Activated T-helper 1 cell treated with anti-CD3 and anti-CD28 coated beads, Interleukin-12 subunit alpha, Interleukin-12 subunit beta, Interleukin-2, Interleukin-4 antibody, amounts not matched to agents 30 ng/mL and 10 ng/mL and 1 ng/mL, durations not matched to agents 14 hours and 24 hours and 36 hours (primary cell): ENCODE data around the gene CATSPERB. TPM values are rescaled to one million over a fixed set of nuclear protein-coding genes. Genes with fewer than 3 reads are reported as not detected.

ENCODE experiments used
- DNase-seq: peaks from one replicate; pipeline ENCODE4 v3.0.0; 2021; ENCODE audit warnings: low spot score
- H3K27ac Mint-ChIP-seq: one replicate; pipeline ENCODE4 v1.8.0; 2021; ENCODE audit warnings: mild to moderate bottlenecking, mixed read lengths
- H3K27me3 Mint-ChIP-seq: one replicate; pipeline ENCODE4 v1.8.0; 2022; ENCODE audit warnings: mild to moderate bottlenecking, moderate library complexity, mixed read lengths; ENCODE audit not compliant: insufficient read depth
- H3K36me3 Mint-ChIP-seq: one replicate; pipeline ENCODE4 v1.8.0; 2021; ENCODE audit warnings: low read depth, mixed read lengths
- H3K4me1 Mint-ChIP-seq: one replicate; pipeline ENCODE4 v1.8.0; 2021; ENCODE audit warnings: low read depth, mixed read lengths
- H3K4me3 Mint-ChIP-seq: one replicate; pipeline ENCODE4 v1.8.0; 2021; ENCODE audit warnings: mild to moderate bottlenecking, moderate library complexity, mixed read lengths
- H3K9me3 Mint-ChIP-seq: one replicate; pipeline ENCODE4 v1.8.0; 2021; ENCODE audit warnings: mixed read lengths
- intact Hi-C: fragments of 100-400 bp; cut with micrococcal nuclease; formaldehyde crosslinking; loops from one replicate; pipeline ENCODE4 v1.15.1; 2024
- total RNA-seq: library from RNA; stranded (reverse); gene quantifications from 2 replicates; pipeline ENCODE4 v1.2.3, GENCODE V29; 2022

CATSPERB gene, protein sequence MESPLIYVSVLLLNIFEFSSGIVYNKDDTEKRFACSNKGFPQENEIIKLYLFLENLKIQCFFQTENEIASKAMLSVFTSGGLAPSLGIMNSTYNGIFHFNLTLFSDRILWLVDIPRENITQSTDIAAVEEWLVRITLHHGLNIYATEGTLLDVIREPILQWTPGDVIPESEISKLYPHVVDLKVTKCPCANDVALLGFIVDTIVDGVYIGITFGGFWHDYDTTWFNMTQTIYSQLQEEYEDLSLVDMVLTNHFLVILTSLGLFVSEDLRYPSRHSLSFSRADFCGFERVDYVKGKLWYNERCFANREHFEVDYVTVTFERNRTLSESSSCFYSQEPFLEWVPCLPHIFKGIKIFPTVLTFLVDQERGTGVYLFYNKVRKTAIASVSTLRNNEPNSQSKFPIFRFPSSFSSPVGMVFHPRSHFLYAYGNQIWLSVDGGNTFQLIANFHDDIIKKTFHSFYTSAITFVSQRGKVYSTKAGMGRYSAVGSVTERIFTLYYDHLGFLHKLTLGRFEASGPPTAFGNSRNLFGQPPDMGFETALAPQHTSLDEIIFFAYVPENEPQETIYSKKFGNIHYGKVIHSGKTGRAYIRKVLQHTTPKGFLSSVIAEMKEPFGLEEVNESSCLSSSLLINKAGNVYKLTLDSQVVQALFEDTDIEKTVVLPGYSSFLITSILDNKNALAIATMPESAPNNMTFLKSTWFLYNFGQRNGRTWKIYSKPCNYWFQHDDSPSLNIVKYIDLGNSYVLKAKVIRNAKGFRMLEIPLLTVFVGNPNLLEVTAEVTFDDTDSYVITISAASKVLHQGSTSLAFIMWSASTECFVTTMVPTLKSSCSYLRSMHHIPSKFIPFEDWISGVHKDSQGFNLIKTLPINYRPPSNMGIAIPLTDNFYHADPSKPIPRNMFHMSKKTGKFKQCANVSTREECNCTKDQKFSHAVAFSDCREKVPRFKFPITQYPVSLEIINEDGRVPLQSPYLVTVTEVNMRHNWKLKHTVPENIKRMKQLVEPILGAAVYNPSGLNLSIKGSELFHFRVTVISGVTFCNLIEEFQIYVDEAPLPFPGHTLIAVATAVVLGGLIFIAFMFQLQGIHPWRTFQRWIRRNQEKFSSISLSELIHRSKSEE
- total RNA-seq, result 1.5 and 2.2 TPM in 2 replicates

DNA sequence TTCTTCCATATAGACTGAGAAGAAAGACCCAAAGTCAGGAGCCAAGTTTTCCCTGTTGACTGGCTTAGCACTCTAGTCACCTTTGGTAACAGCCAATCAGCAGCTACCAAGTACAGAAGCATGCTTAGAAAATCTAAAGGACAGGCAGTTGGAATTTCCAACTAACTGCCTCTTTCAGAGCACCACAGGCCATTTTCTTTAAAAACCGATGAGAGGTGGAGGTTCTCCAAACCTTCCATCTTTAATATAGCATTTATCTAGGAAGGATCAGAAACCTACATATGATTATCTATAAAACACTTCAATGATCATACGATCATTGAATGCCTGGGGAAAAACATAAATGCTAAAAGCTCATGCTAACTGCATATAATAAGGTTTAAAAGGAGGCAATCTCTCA lies at the start of gene CATSPERB:
Gene CATSPERB, minus strand, starts transcription at position 101 of the 400 bp plus-strand sequence. CDS start 2,607 bp downstream, outside the sequence.
- DNase-seq, result no peak
- Mint-ChIP-seq H3K27me3 (peaks cover 2% of the 10 kb centered on the region), H3K4me1 (no peaks in the 10 kb centered on the region), H3K4me3 (no peak within 1 kb of the TSS), H3K27ac (no peak within 1 kb of the TSS), H3K9me3 (peaks cover 4% of the 10 kb centered on the region), H3K36me3 (peaks cover 4% of the 10 kb centered on the region)
- intact Hi-C loops, result no loop called here

DNA sequence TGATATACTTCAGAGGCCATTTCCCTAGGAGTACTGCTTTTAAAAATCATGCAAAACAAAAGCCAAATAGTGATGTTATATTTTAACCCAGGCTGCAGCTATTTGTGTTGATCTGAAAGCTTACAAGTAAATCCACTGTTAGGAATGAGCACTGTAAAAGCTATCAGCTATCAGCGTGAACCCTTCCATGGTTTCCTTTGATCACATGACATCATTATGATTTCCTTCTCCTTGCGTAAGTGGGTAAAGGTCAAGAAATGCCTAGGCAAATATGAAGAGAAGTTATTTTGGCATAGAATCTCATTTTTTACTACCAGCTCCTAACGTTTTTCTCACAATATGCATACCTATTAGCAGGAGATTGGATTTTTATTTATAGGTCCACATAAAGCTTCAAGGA lies 48.6 kb upstream of the CATSPERB start:
- intact Hi-C loops, result no loop called here
- H3K4me3 Mint-ChIP-seq, result no peak overlapping the region
- H3K9me3 Mint-ChIP-seq, result no peaks in the 10 kb centered on the region
- H3K27ac Mint-ChIP-seq, result no peak overlapping the region
- DNase-seq, result no peak
- no peaks in the 10 kb centered on the region for H3K27me3 Mint-ChIP-seq
- H3K36me3 Mint-ChIP-seq, result peaks cover 36% of the 10 kb centered on the region
- no peaks in the 10 kb centered on the region for H3K4me1 Mint-ChIP-seq

DNA sequence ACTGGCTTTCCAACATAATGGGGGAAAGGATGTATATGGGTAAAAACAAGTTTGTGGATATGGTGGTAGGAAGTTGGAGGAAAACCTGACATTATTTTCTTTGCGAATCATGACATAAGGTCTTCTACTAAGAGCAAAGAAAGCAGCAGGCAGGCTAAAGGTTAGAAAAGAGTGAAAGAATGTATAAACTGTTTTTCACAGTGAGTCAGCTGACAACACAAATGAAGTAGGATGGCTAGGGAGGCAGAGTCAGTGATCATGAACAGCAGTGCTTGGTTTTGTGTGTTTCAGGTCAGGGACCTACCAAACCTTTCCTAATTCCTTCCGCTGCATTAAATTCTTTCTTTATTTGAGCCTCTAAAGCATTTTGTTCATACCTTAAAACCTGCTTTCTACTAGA lies 46.3 kb upstream of the CATSPERB start:
- H3K9me3 Mint-ChIP-seq, result no peaks in the 10 kb centered on the region
- H3K4me3 Mint-ChIP-seq, result no peak overlapping the region
- H3K27ac Mint-ChIP-seq, result no peak overlapping the region
- H3K27me3 Mint-ChIP-seq, result no peaks in the 10 kb centered on the region
- intact Hi-C loops, result no loop called here
- peaks cover 35% of the 10 kb centered on the region for H3K36me3 Mint-ChIP-seq
- peaks cover 11% of the 10 kb centered on the region for H3K4me1 Mint-ChIP-seq
- no peak for DNase-seq

DNA sequence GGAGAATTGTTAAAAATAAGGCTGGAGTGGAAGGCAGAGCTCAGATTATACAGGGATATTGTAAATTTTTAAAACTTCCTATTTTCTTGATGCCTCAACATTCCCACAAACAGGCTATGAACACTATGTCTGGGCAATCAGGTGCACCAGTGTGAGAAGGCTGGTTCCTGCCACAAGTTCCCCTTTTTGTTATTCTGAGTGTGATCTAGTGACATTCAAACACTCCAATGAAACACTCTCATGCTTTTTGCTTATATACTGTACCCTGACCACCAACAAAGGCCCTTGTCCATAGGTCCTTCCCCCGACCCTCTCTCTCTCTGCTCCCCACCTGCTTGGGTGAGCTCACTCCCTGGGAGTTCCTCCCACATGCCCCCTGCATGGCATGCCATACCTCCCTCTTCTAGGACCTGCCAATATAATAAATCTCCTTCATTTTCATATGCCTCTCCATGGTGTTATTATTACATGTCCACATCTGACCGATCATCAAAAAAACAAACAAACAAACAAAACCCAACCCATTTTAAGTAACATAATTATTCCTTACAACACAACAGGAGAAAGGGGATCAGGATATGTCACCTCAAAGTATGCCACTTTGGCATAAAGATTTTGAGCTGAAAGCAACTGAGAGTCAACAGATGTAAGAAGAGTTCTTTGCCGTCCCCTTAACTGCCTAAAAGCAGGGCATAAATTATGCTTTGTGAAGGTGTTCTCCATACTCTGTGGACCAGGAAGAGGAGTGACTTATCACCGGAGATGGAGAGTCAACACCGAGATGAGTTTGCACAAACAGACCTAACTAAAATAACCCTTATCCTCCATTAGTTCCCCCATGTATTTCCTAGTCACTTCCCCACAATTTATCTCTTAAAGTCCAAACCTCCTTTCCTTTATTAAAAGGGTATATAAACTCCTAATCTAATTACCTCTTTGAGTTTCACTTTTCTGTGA lies 42.5 kb upstream of the CATSPERB start:
- Mint-ChIP-seq H3K9me3 (no peaks in the 10 kb centered on the region), H3K27ac (no peak overlapping the region), H3K4me3 (no peak overlapping the region), H3K36me3 (peaks cover 30% of the 10 kb centered on the region), H3K4me1 (peaks cover 11% of the 10 kb centered on the region), H3K27me3 (no peaks in the 10 kb centered on the region)
- DNase-seq, result no peak
- intact Hi-C loops, result no loop called here

DNA sequence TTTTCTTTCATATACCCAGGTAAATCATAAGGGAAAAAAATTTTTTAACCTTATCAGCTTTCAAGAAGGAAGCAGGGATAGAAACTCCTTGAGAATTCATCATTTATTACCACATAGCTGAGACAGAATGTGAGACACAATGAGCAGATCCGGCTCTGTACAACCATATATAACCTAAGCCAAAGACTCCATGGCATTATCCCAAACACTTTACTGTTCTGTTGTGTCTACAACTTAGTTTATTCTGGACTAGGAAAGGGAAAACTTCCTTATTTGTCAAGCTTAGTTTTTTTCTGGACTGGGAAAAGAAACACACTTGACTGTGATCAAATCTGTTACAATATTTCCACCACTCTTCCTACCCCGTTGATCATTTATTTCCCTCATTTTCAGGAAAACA lies 38.3 kb upstream of the CATSPERB start:
- H3K36me3 Mint-ChIP-seq, result peaks cover 22% of the 10 kb centered on the region
- H3K27ac Mint-ChIP-seq, result no peak overlapping the region
- peaks cover 11% of the 10 kb centered on the region for H3K4me1 Mint-ChIP-seq
- DNase-seq, result no peak
- no peaks in the 10 kb centered on the region for H3K27me3 Mint-ChIP-seq
- intact Hi-C loops, result no loop called here
- H3K4me3 Mint-ChIP-seq, result no peak overlapping the region
- H3K9me3 Mint-ChIP-seq, result no peaks in the 10 kb centered on the region

DNA sequence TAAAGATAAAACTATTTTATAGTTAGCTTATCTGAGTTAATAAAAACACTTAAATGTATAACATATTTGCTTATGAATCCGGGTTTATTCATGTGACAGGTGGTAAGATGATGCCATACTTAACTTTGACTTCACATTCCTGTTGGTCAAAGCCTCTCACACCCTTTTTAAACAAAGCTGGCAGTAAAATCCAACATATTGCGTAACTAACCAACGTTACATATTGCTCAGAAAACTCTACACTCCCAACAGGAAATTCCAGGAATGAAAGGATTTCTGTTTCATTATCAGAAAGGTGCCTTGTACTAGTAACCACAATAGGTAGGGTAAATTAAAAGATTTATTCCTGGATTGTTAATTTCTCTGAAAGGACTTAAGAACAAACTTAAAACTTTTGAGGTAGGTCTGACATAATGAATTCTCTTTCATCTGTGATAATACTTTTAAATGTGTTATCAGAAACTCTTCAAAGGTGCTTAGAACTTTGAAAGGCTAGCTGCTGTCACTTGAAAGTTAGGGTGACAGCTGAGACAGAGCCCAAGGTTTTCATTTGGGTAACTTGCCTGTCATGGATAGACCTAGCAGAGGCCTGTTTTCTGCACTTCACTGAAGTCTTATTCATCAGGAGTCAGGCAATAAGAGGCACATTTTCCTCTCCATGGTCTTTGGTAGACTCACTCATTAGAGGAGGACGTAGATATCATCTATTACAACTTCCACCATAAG lies 23.8 kb upstream of the CATSPERB start:
- H3K27ac Mint-ChIP-seq, result no peak overlapping the region
- no peaks in the 10 kb centered on the region for H3K4me1 Mint-ChIP-seq
- peaks cover 5% of the 10 kb centered on the region for H3K9me3 Mint-ChIP-seq
- DNase-seq, result no peak
- intact Hi-C loops, result no loop called here
- H3K27me3 Mint-ChIP-seq, result no peaks in the 10 kb centered on the region
- no peak overlapping the region for H3K4me3 Mint-ChIP-seq
- H3K36me3 Mint-ChIP-seq, result peaks cover 21% of the 10 kb centered on the region

DNA sequence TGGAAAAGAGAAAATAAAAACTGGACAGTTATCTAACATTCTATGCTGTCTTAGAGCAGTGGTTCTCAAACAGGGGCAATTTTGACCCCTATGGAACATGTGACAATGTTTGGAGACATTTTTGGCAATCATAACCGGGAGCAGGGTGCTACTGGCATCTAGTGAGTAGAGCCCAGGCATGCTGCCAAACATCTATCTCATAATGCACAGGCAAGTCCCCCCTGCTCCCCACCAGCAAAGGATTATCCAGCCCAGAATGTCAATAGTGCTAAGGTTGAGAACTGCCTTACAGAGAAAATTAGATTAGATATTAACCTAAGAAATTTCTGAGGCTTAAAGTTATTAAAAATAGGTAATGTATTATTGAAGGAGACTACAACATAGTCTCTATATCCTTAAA lies 22.9 kb upstream of the CATSPERB start:
- no peak for DNase-seq
- Mint-ChIP-seq H3K27me3 (no peaks in the 10 kb centered on the region), H3K36me3 (peaks cover 13% of the 10 kb centered on the region), H3K4me3 (no peak overlapping the region), H3K4me1 (no peaks in the 10 kb centered on the region), H3K9me3 (no peaks in the 10 kb centered on the region), H3K27ac (no peak overlapping the region)
- intact Hi-C loops, result no loop called here

DNA sequence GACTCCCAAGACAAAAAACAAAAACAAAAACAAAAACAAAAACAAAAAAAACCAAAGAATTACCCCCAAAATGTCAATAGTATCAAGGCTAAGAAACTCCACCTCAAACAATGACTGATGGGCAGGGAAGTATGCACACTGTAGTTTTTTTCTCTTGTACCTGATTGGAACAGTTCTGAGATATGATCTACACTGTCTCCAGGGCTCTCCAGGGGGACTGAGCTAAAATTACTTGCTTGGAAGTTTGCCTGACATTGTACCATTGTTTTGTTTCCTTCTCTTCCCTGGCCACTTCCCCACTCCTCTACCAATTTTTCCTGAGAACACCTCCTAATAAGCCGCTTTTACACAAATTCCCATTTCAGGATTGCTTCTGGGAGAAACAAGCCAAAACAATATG lies 22.3 kb upstream of the CATSPERB start:
- H3K4me1 Mint-ChIP-seq, result no peaks in the 10 kb centered on the region
- peaks cover 7% of the 10 kb centered on the region for H3K36me3 Mint-ChIP-seq
- no peak for DNase-seq
- intact Hi-C loops, result no loop called here
- no peaks in the 10 kb centered on the region for H3K9me3 Mint-ChIP-seq
- H3K27ac Mint-ChIP-seq, result no peak overlapping the region
- no peaks in the 10 kb centered on the region for H3K27me3 Mint-ChIP-seq
- H3K4me3 Mint-ChIP-seq, result no peak overlapping the region

DNA sequence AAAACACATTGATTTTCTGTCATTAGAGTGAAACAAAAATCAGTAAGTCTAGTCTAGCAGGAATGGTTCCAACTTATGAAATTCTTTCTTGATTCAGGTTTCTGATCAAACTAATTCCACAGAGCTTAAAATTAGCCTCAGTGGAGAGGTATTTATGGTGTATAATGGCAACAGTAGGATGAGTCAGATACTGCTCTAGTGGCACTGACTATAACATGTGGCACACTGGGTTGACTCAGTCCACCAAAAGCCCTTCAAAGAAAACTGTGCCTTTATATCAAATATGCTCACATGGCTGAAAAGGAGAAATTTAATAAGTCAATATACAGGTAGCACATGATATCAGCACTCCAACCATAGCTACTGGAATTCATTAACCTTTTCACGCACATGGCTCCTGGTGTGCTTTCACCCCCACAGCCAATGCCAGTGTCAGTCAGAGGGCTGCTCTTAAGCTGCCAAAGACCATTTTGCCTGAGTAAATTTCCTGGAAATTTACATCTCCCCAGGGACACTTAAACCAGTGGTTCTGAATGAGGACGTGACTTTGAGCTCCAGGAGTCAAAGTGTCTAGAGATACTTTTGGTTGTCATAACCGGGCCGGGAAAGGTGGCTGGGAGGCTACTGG lies 21.7 kb upstream of the CATSPERB start:
- Mint-ChIP-seq H3K4me3 (no peak overlapping the region), H3K4me1 (no peaks in the 10 kb centered on the region), H3K36me3 (peaks cover 5% of the 10 kb centered on the region), H3K27ac (no peak overlapping the region), H3K9me3 (no peaks in the 10 kb centered on the region), H3K27me3 (no peaks in the 10 kb centered on the region)
- intact Hi-C loops, result no loop called here
- DNase-seq, result no peak

DNA sequence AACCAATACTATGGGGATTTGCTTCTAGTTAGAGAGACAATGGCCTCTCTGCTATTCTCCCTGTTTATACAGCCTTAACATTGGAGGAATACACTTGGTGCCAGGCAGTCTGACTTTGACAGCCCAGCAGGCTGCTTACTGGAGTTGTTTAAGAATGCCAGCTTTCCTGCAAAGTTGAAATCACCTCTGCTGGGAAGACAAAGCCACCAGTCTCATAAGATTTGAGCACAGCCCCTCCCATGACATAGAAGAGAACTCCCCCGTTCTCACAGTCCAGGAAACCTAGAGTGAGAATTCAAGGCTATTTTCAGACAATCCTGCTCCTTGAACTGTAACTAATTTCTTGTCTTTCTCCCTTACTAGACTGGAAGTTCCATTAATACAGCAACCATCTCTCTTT lies 21.1 kb upstream of the CATSPERB start:
- no peak for DNase-seq
- Mint-ChIP-seq H3K36me3 (peaks cover 5% of the 10 kb centered on the region), H3K27ac (no peak overlapping the region), H3K4me1 (no peaks in the 10 kb centered on the region), H3K9me3 (no peaks in the 10 kb centered on the region), H3K4me3 (no peak overlapping the region), H3K27me3 (no peaks in the 10 kb centered on the region)
- intact Hi-C loops, result no loop called here

DNA sequence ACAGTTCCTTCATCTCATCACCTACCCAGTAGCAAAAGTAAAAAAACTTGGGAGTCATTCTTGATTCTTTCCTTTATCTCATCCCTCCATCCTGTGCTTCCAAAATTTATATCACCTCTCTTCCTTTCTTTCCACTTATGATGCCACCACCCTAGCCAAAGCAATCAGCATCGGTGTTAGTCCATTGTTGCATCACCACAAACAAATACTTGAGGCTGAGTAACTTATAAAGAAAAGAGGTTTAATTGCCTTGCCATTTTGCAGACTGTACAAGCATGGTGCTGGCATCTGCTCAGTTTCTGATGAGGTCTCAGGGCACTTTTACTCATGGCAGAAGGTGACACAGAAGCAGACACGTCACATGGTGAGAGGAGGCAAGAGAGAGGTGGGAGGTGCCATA lies 19.8 kb upstream of the CATSPERB start:
- intact Hi-C loops, result no loop called here
- no peaks in the 10 kb centered on the region for H3K9me3 Mint-ChIP-seq

More for the DNA sequence above, 19.8 kb upstream of the CATSPERB start:
- Mint-ChIP-seq H3K4me1 (no peaks in the 10 kb centered on the region), H3K27me3 (no peaks in the 10 kb centered on the region), H3K36me3 (peaks cover 3% of the 10 kb centered on the region), H3K27ac (no peak overlapping the region), H3K4me3 (no peak overlapping the region)
- DNase-seq, result no peak
